Keratinocyte (primary cell): ENCODE measurements around the gene RFX8.

Experiments
- EZH2 ChIP-seq: IDR thresholded peaks from one replicate; pipeline ENCODE4 v1.6.1; 2012; ENCODE audit warnings: inconsistent platforms, mild to moderate bottlenecking, low read length, moderate library complexity
- TF ChIP-seq, protein P1 (sequence below), 3 experiments: IDR thresholded peaks in 1 of 3; conservative IDR thresholded peaks in 1 of 3; optimal IDR thresholded peaks in 1 of 3; 2 replicates in 2 of 3; 3 replicates in 1 of 3; pipeline versions ENCODE3 to v1.5.1; 2011; ENCODE audit warnings: low read length in 3 of 3, mild to moderate bottlenecking in 3 of 3, moderate library complexity in 2 of 3, control low read depth in 1 of 3, inconsistent platforms in 1 of 3; ENCODE audit not compliant: insufficient read depth in 2 of 3; ENCODE audit errors: extremely low read depth in 1 of 3

DNA sequence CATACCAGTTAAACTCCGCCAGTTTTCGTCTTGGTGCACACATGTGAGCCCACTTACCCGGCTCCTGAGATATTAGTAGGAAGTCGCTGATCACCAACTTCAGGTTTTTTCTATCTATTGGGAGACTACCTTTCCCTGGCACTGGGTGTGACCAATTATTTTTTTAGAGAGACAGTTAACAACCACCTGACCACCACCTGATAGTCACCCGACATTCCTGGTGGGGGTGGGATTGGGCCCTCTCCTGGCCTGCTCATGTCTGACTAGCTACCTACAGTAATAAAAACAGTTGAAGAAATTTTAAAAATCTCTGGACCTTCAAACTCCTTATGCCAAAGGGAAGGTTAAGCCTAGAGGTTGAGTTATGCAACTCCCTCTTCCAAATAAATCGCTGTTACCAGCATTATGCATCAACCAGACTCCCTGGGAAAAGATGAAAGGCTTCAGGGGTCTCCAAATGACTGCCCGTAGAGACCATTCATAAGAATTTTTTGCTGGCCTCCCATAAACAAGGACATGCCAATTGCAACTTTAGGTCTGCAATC, 115.4 kb downstream of the RFX8 start:
- TF ChIP-seq, protein P1, sequence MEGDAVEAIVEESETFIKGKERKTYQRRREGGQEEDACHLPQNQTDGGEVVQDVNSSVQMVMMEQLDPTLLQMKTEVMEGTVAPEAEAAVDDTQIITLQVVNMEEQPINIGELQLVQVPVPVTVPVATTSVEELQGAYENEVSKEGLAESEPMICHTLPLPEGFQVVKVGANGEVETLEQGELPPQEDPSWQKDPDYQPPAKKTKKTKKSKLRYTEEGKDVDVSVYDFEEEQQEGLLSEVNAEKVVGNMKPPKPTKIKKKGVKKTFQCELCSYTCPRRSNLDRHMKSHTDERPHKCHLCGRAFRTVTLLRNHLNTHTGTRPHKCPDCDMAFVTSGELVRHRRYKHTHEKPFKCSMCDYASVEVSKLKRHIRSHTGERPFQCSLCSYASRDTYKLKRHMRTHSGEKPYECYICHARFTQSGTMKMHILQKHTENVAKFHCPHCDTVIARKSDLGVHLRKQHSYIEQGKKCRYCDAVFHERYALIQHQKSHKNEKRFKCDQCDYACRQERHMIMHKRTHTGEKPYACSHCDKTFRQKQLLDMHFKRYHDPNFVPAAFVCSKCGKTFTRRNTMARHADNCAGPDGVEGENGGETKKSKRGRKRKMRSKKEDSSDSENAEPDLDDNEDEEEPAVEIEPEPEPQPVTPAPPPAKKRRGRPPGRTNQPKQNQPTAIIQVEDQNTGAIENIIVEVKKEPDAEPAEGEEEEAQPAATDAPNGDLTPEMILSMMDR (optimal IDR thresholded peaks at IDR 0.05 in 1 of 3, IDR thresholded peaks at IDR 0.05 in 1 of 3, conservative IDR thresholded peaks at IDR 0.05 in 1 of 3; ENCODE audit: extremely low read depth in 1 of 3, insufficient read depth in 2 of 3, low read length in 3 of 3), result no peak
- TF ChIP-seq EZH2, result no peak
